Activated B cell treated with CpG ODN at 0.5 μM for 24 hours (primary cell): ENCODE measurements around the gene ECD. TPM values are rescaled to one million over a fixed set of nuclear protein-coding genes. Genes with fewer than 3 reads are reported as not detected.

ENCODE experiments used
- ATAC-seq: fragments of 200-7000 bp; cut with Tn5 transposase; one replicate; pipeline ENCODE4 v1.10.0; 2021; ENCODE audit warnings: low read depth, mild to moderate bottlenecking, moderate library complexity
- CTCF ChIA-PET: fragments of 350-600 bp; sonication (Branson Sonifier 250); formaldehyde crosslinking; loops from one replicate; lab custom pipeline; 2021; ENCODE audit warnings: antibody characterized with exemption; lab: Charles Lee
- POLR2A ChIA-PET: fragments of 350-600 bp; sonication (Branson Sonifier 250); formaldehyde crosslinking; loops from one replicate; lab custom pipeline; 2021; ENCODE audit warnings: antibody characterized with exemption; lab: Charles Lee
- DNase-seq: peaks from one replicate; pipeline ENCODE4 v3.0.0; 2022
- H3K27ac Mint-ChIP-seq: one replicate; pipeline ENCODE4 v1.8.0; 2020; ENCODE audit warnings: mixed read lengths
- H3K27me3 Mint-ChIP-seq: one replicate; pipeline ENCODE4 v1.8.0; 2021; ENCODE audit warnings: mixed read lengths
- H3K36me3 Mint-ChIP-seq: one replicate; pipeline ENCODE4 v1.8.0; 2021; ENCODE audit warnings: low read depth, mixed read lengths
- H3K4me1 Mint-ChIP-seq: one replicate; pipeline ENCODE4 v1.8.0; 2021; ENCODE audit warnings: mixed read lengths
- H3K4me3 Mint-ChIP-seq: one replicate; pipeline ENCODE4 v1.8.0; 2020; ENCODE audit warnings: mild to moderate bottlenecking, mixed read lengths
- H3K9me3 Mint-ChIP-seq: one replicate; pipeline ENCODE4 v1.8.0; 2020; ENCODE audit warnings: mixed read lengths
- CTCF ChIP-seq: fragments of 200-600 bp; IDR thresholded peaks from one replicate; pipeline ENCODE4 v1.8.0; 2022; ENCODE audit warnings: antibody characterized with exemption, mild to moderate bottlenecking
- intact Hi-C: fragments of 100-400 bp; cut with micrococcal nuclease; formaldehyde crosslinking; loops from one replicate; pipeline ENCODE4 v1.15.1; 2024
- total RNA-seq: library from RNA; stranded (reverse); gene quantifications from 2 replicates; pipeline ENCODE4 v1.2.3, GENCODE V29; 2022

Gene ECD
- total RNA-seq, 1 donor from 2014 or later = 35.0 TPM

DNA sequence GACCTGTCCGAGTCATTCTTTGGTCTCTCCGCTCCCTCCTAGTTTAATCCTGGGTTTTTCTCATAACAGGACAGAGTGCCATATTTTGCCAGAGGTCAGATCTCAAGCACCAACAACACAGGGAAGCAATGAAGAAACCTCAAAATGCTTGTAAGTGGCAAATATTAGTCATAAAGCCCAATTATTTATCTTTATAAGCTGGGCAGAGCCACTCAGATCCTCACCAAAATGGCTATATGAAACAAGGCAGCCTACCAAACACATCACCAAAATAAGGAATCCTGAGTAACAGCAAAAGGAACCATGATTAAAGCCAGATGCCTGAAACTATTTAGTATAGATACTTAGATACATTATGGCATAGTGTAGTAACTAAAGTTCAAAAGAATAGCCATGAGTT is 4.7 kb downstream of the ECD start:
- no peaks in the 10 kb centered on the region for H3K9me3 Mint-ChIP-seq
- H3K4me3 Mint-ChIP-seq = no peak overlapping the region
- ChIA-PET POLR2A (interaction anchor here (0.6 kb wide), 1 partner anchor 112 kb away, joined by 3 read pairs; no protein-coding TSS in a partner anchor), CTCF (interaction anchor here (1.9 kb wide), 1 partner anchor 66 kb away, joined by 7 read pairs; the partner anchor contains the start of gene P4HA1)
- H3K36me3 Mint-ChIP-seq = peaks cover 54% of the 10 kb centered on the region
- intact Hi-C loops = loop anchor here (10.0 kb wide), 1 partner anchor 462 kb away; no protein-coding TSS in a partner anchor
- no peaks in the 10 kb centered on the region for H3K27me3 Mint-ChIP-seq
- H3K4me1 Mint-ChIP-seq = peaks cover 45% of the 10 kb centered on the region
- TF ChIP-seq CTCF = no peak
- DNase-seq = no peak
- H3K27ac Mint-ChIP-seq = no peak overlapping the region
- ATAC-seq = no peak

DNA sequence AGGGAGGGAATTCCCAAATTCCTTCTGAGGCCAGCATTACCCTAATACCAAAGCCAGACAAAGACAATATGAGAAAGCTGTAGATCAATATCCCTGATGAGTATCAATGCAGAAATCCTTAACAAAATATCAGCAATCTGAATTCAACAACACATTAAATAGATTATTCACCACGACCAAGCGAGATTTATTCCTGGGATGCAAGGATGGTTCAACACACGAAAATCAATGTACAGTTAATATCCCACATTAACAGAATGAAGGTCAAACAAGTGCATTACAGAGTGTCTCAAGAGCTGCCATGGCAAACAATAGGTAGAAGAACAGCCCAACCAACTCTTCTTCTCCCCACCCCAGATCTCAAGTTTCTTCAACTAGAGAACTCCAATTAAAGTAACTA is 6.1 kb downstream of the ECD start:
- DNase-seq = no peak
- intact Hi-C loops = loop anchor here (10.0 kb wide), 1 partner anchor 463 kb away; no protein-coding TSS in a partner anchor
- H3K4me1 Mint-ChIP-seq = peaks cover 32% of the 10 kb centered on the region
- ChIA-PET CTCF (interaction anchor here (1.0 to 1.9 kb wide), 3 partner anchors 65 to 66 kb away, joined by 3 to 7 read pairs (median 7); partner anchors contain the start of gene P4HA1), POLR2A (interaction anchor here (0.6 kb wide), 1 partner anchor 8 kb away, joined by 3 read pairs; no protein-coding TSS in a partner anchor)
- H3K9me3 Mint-ChIP-seq = no peaks in the 10 kb centered on the region
- no peak for ATAC-seq
- H3K4me3 Mint-ChIP-seq = no peak overlapping the region
- no peak overlapping the region for H3K27ac Mint-ChIP-seq
- no peak for TF ChIP-seq CTCF
- H3K36me3 Mint-ChIP-seq = peaks cover 52% of the 10 kb centered on the region
- H3K27me3 Mint-ChIP-seq = no peaks in the 10 kb centered on the region

DNA sequence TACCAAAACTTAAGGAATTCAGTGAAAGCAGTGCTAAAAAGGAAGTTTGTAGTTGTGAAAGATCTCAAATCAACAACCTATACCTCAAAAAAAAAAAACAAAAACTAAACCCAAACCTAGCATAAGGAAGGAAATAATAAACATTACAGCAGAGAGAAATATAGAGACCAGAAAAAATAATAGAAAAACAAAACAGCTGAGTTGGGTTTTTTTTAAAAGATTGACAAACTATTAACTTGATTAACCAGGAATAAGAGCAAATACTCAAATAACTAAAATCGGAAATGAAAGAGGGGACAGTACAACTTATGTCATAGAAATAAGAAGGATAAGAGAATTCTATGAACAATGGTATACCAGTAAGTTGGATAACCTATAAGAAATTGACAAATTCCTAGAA is 6.7 kb downstream of the ECD start:
- no peak for ATAC-seq
- Mint-ChIP-seq H3K36me3 (peaks cover 54% of the 10 kb centered on the region), H3K9me3 (no peaks in the 10 kb centered on the region), H3K4me1 (peaks cover 26% of the 10 kb centered on the region), H3K27me3 (no peaks in the 10 kb centered on the region), H3K4me3 (no peak overlapping the region), H3K27ac (no peak overlapping the region)
- CTCF ChIA-PET = interaction anchor here (1.0 to 1.5 kb wide), 3 partner anchors 64 to 796 kb away, joined by 3 to 7 read pairs (median 3); partner anchors contain the start of gene P4HA1
- POLR2A ChIA-PET = no interaction called here
- DNase-seq = no peak
- intact Hi-C loops = loop anchor here (10.0 kb wide), 1 partner anchor 464 kb away; no protein-coding TSS in a partner anchor
- TF ChIP-seq CTCF = no peak

- CTCF ChIA-PET = interaction anchor here (0.6 to 2.5 kb wide), 13 partner anchors 9 to 794 kb away, joined by 3 to 42 read pairs (median 6); partner anchors contain the start of genes ECD, FAM149B1 and P4HA1
- no peaks in the 10 kb centered on the region for H3K9me3 Mint-ChIP-seq
These were observed 8.7 kb downstream of the ECD start for GRCh38 chr10:73159038-73159648.

More at GRCh38 chr10:73159038-73159648, 8.7 kb downstream of the ECD start:
- H3K4me3 Mint-ChIP-seq = no peak overlapping the region
- H3K4me1 Mint-ChIP-seq = peaks cover 18% of the 10 kb centered on the region
- peaks cover 60% of the 10 kb centered on the region for H3K36me3 Mint-ChIP-seq
- ATAC-seq (peak; percentile 37), DNase-seq (peak; percentile 23)
- POLR2A ChIA-PET = interaction anchor here (1.2 to 2.4 kb wide), 3 partner anchors 9 to 64 kb away, joined by 4 to 9 read pairs (median 6); partner anchors contain the start of genes ECD and FAM149B1
- H3K27ac Mint-ChIP-seq = no peak overlapping the region
- intact Hi-C loops = loop anchor here (1.0 kb wide), 2 partner anchors 63 to 795 kb away; partner anchors contain the start of gene P4HA1
- no peaks in the 10 kb centered on the region for H3K27me3 Mint-ChIP-seq
- peak; percentile 70 for TF ChIP-seq CTCF
